HepG2 (cell line): ENCODE measurements around the gene ZBTB45. TPM values are rescaled to one million over a fixed set of nuclear protein-coding genes. Genes with fewer than 3 reads are reported as not detected.
A peak's percentile ranks its signal among the peaks of the same experiment; 100 is the strongest.

Source experiments
- ZKSCAN5 ChIP-seq: sonication (generic); formaldehyde crosslinking; IDR thresholded peaks from 2 replicates; pipeline ENCODE4 v1.5.1; 2020; ENCODE audit warnings: mild to moderate bottlenecking, missing genetic modification reagents
- ZSCAN21 ChIP-seq: sonication (generic); formaldehyde crosslinking; IDR thresholded peaks from 2 replicates; pipeline ENCODE4 v1.8.0; 2022; ENCODE audit warnings: mild to moderate bottlenecking, missing genetic modification reagents, moderate library complexity, borderline replicate concordance
- polyA plus RNA-seq, 8 experiments: library from polyadenylated mRNA; depleted of rRNA in 3 of 8; stranded (reverse) in 7 of 8; unstranded in 1 of 8; fragments of >200 nt; fragmentation: Illumina TruSeq in 4 of 8; extraction: Trizol in 4 of 8; gene quantifications; 2 replicates each; pipeline versions ENCODE4 v1.2.1 to v1.2.3, GENCODE V29; 2011 to 2016; ENCODE audit warnings: low read depth in 4 of 8, missing spikeins in 1 of 8, mixed read lengths in 1 of 8; ENCODE audit not compliant: insufficient read depth in 1 of 8
- total RNA-seq, 5 experiments: library from RNA; depleted of rRNA; stranded (reverse); fragments of >200 nt; fragmentation: Illumina TruSeq; extraction: Trizol; gene quantifications; 2 replicates each; pipeline ENCODE4 v1.2.3, GENCODE V29; 2016; ENCODE audit warnings: low read depth in 1 of 5
- TF ChIP-seq, protein P1 (sequence below): sonication (generic); formaldehyde crosslinking; IDR thresholded peaks from 2 replicates; pipeline ENCODE4 v1.4.0; 2020; ENCODE audit warnings: missing genetic modification reagents, mild to moderate bottlenecking, borderline replicate concordance
- TF ChIP-seq, protein P2 (sequence below): sonication (generic); formaldehyde crosslinking; IDR thresholded peaks from 2 replicates; pipeline ENCODE4 v1.4.0; 2020; ENCODE audit warnings: mild to moderate bottlenecking, low read depth, missing genetic modification reagents
- TF ChIP-seq, protein P3 (sequence below): sonication (generic); formaldehyde crosslinking; IDR thresholded peaks from 2 replicates; pipeline ENCODE4 v1.4.0; 2020; ENCODE audit warnings: missing genetic modification reagents, borderline replicate concordance
- TF ChIP-seq, protein P4 (sequence below): sonication (generic); formaldehyde crosslinking; IDR thresholded peaks from 2 replicates; pipeline ENCODE4 v1.4.0; 2020; ENCODE audit warnings: missing genetic modification reagents
- TF ChIP-seq, protein P5 (sequence below), 2 experiments: fragments of 450-650 bp in 1 of 2; sonication (generic) in 1 of 2; formaldehyde crosslinking in 1 of 2; IDR thresholded peaks; 2 replicates each; pipeline versions ENCODE4 v1.6.1 to v1.8.0; 2016 to 2022; ENCODE audit warnings: antibody characterized with exemption in 1 of 2, mild to moderate bottlenecking in 1 of 2, missing genetic modification reagents in 1 of 2

The ZBTB45 gene
- total and polyA plus RNA-seq, 2 of the 13 experiments (the other 11 are each of a cell fraction or from before 2014, with no cell fraction given), result 3.0 to 3.7 TPM

DNA sequence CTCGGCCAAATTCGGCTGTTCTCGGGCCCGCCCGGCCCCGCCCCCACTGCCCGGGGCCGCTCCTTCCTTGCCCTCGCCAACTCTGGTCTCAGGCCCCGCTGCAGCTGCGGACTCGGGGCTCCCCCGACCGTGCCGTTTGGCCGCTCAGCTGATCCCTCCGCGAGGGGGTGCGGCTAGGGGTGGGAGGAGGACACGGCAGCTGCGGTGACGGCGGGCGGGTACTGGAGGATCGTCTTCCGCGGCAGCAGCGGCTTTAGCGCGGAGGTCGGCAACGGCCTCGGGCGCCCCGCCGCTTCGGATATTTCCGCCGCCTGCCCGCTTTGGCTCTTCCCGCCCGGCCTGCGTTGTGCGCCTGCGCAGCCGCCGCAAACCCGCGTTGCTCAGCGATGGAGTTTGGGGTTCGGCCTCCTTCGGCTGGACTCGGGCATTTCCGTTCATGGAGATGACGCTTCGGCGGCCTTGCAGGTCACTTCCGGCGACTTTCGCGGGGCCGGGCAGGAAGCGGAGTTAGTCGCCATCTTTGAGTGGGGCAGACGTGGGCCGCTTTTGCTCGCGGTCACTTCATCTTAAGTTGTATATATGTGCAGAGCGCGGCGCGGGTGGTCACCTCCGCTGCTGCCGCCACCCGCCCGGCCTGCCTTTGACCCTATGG, 39.1 kb upstream of the ZBTB45 start (continued):
- TF ChIP-seq, protein P1, sequence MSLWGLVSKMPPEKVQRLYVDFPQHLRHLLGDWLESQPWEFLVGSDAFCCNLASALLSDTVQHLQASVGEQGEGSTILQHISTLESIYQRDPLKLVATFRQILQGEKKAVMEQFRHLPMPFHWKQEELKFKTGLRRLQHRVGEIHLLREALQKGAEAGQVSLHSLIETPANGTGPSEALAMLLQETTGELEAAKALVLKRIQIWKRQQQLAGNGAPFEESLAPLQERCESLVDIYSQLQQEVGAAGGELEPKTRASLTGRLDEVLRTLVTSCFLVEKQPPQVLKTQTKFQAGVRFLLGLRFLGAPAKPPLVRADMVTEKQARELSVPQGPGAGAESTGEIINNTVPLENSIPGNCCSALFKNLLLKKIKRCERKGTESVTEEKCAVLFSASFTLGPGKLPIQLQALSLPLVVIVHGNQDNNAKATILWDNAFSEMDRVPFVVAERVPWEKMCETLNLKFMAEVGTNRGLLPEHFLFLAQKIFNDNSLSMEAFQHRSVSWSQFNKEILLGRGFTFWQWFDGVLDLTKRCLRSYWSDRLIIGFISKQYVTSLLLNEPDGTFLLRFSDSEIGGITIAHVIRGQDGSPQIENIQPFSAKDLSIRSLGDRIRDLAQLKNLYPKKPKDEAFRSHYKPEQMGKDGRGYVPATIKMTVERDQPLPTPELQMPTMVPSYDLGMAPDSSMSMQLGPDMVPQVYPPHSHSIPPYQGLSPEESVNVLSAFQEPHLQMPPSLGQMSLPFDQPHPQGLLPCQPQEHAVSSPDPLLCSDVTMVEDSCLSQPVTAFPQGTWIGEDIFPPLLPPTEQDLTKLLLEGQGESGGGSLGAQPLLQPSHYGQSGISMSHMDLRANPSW (CRISPR knock-in tag), result no peak
- TF ChIP-seq ZKSCAN5 (CRISPR knock-in tag), result no peak
- TF ChIP-seq, protein P2, sequence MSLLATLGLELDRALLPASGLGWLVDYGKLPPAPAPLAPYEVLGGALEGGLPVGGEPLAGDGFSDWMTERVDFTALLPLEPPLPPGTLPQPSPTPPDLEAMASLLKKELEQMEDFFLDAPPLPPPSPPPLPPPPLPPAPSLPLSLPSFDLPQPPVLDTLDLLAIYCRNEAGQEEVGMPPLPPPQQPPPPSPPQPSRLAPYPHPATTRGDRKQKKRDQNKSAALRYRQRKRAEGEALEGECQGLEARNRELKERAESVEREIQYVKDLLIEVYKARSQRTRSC, result no peak
- TF ChIP-seq, protein P3, sequence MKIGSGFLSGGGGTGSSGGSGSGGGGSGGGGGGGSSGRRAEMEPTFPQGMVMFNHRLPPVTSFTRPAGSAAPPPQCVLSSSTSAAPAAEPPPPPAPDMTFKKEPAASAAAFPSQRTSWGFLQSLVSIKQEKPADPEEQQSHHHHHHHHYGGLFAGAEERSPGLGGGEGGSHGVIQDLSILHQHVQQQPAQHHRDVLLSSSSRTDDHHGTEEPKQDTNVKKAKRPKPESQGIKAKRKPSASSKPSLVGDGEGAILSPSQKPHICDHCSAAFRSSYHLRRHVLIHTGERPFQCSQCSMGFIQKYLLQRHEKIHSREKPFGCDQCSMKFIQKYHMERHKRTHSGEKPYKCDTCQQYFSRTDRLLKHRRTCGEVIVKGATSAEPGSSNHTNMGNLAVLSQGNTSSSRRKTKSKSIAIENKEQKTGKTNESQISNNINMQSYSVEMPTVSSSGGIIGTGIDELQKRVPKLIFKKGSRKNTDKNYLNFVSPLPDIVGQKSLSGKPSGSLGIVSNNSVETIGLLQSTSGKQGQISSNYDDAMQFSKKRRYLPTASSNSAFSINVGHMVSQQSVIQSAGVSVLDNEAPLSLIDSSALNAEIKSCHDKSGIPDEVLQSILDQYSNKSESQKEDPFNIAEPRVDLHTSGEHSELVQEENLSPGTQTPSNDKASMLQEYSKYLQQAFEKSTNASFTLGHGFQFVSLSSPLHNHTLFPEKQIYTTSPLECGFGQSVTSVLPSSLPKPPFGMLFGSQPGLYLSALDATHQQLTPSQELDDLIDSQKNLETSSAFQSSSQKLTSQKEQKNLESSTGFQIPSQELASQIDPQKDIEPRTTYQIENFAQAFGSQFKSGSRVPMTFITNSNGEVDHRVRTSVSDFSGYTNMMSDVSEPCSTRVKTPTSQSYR (CRISPR knock-in tag), result peak; percentile 67; the same call in 1 of the 2 replicates
- 0 out of 2 replicates have a peak, but pooled peaks have one; percentile 17 for TF ChIP-seq ZSCAN21 (CRISPR knock-in tag)
- TF ChIP-seq, protein P4, sequence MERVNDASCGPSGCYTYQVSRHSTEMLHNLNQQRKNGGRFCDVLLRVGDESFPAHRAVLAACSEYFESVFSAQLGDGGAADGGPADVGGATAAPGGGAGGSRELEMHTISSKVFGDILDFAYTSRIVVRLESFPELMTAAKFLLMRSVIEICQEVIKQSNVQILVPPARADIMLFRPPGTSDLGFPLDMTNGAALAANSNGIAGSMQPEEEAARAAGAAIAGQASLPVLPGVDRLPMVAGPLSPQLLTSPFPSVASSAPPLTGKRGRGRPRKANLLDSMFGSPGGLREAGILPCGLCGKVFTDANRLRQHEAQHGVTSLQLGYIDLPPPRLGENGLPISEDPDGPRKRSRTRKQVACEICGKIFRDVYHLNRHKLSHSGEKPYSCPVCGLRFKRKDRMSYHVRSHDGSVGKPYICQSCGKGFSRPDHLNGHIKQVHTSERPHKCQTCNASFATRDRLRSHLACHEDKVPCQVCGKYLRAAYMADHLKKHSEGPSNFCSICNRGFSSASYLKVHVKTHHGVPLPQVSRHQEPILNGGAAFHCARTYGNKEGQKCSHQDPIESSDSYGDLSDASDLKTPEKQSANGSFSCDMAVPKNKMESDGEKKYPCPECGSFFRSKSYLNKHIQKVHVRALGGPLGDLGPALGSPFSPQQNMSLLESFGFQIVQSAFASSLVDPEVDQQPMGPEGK (CRISPR knock-in tag), result peak; percentile 44
- TF ChIP-seq, protein P5, sequence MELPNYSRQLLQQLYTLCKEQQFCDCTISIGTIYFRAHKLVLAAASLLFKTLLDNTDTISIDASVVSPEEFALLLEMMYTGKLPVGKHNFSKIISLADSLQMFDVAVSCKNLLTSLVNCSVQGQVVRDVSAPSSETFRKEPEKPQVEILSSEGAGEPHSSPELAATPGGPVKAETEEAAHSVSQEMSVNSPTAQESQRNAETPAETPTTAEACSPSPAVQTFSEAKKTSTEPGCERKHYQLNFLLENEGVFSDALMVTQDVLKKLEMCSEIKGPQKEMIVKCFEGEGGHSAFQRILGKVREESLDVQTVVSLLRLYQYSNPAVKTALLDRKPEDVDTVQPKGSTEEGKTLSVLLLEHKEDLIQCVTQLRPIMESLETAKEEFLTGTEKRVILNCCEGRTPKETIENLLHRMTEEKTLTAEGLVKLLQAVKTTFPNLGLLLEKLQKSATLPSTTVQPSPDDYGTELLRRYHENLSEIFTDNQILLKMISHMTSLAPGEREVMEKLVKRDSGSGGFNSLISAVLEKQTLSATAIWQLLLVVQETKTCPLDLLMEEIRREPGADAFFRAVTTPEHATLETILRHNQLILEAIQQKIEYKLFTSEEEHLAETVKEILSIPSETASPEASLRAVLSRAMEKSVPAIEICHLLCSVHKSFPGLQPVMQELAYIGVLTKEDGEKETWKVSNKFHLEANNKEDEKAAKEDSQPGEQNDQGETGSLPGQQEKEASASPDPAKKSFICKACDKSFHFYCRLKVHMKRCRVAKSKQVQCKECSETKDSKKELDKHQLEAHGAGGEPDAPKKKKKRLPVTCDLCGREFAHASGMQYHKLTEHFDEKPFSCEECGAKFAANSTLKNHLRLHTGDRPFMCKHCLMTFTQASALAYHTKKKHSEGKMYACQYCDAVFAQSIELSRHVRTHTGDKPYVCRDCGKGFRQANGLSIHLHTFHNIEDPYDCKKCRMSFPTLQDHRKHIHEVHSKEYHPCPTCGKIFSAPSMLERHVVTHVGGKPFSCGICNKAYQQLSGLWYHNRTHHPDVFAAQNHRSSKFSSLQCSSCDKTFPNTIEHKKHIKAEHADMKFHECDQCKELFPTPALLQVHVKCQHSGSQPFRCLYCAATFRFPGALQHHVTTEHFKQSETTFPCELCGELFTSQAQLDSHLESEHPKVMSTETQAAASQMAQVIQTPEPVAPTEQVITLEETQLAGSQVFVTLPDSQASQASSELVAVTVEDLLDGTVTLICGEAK (IDR thresholded peaks at IDR 0.05), result peak; percentile 46
- TF ChIP-seq, protein P5 (CRISPR knock-in tag; IDR thresholded peaks at IDR 0.05), result no peak; the same call in 1 of the 2 replicates
